Activated CD8-positive, alpha-beta T cell treated with anti-CD3 and anti-CD28 coated beads for 36 hours (primary cell): ENCODE results near the gene NIPA2. TPM values are rescaled to one million over a fixed set of nuclear protein-coding genes. Genes with fewer than 3 reads are reported as not detected.

ENCODE experiments used
- ATAC-seq: fragments of 200-7000 bp; cut with Tn5 transposase; one replicate; pipeline ENCODE4 v1.10.0; 2021; ENCODE audit warnings: mild to moderate bottlenecking, moderate library complexity
- CTCF ChIA-PET: fragments of 350-600 bp; sonication (Branson Sonifier 250); formaldehyde crosslinking; loops from one replicate; lab custom pipeline; 2021; ENCODE audit warnings: antibody characterized with exemption; lab: Charles Lee
- POLR2A ChIA-PET: fragments of 350-600 bp; sonication (Branson Sonifier 250); formaldehyde crosslinking; loops from one replicate; lab custom pipeline; 2021; ENCODE audit warnings: antibody characterized with exemption; lab: Charles Lee
- DNase-seq: peaks from one replicate; pipeline ENCODE4 v3.0.0-alpha.2; 2020
- H3K27ac Mint-ChIP-seq: one replicate; pipeline ENCODE4 v1.8.0; 2021; ENCODE audit warnings: mild to moderate bottlenecking, mixed read lengths
- H3K27me3 Mint-ChIP-seq: one replicate; pipeline ENCODE4 v1.8.0; 2021; ENCODE audit warnings: mixed read lengths
- H3K36me3 Mint-ChIP-seq: one replicate; pipeline ENCODE4 v1.8.0; 2021; ENCODE audit warnings: low read depth, mixed read lengths
- H3K4me1 Mint-ChIP-seq: one replicate; pipeline ENCODE4 v1.8.0; 2021; ENCODE audit warnings: low read depth, mixed read lengths
- H3K4me3 Mint-ChIP-seq: one replicate; pipeline ENCODE4 v1.8.0; 2021; ENCODE audit warnings: mild to moderate bottlenecking, moderate library complexity, mixed read lengths
- H3K9me3 Mint-ChIP-seq: one replicate; pipeline ENCODE4 v1.8.0; 2021; ENCODE audit warnings: mixed read lengths
- intact Hi-C: fragments of 100-400 bp; cut with micrococcal nuclease; formaldehyde crosslinking; loops from one replicate; pipeline ENCODE4 v1.10.0; 2022
- total RNA-seq, 2 experiments: library from RNA; stranded (reverse); gene quantifications; one replicate each; pipeline ENCODE4 v1.2.3, GENCODE V29; 2021
- TF ChIP-seq, protein P1 (sequence below): fragments of 200-600 bp; IDR thresholded peaks from one replicate; pipeline ENCODE4 v1.8.0; 2022; ENCODE audit warnings: antibody characterized with exemption, mild to moderate bottlenecking

The NIPA2 gene
- total RNA-seq, 2 experiments from 2014 or later, result 59.2 to 61.5 TPM

DNA sequence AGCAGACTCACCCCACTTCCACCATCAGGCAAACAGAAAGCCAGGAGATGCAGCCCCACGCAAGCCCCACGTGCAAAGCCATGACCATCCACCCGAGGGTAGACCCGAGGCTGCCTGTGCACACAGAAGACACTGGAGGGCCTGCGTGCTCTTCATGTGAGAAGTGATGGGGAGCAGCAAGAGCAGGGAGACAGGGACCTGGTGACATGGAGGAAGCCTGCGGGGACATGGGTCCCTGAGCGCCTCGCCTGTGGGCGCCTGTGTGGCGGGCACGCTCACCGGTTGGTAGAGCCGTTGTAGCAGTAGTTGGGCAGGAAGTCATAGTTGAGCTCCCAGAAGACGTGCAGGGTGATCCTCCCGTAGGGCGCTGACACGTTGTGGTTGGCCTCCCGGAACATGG lies 65.0 kb downstream of the NIPA2 start:
- H3K27ac Mint-ChIP-seq, result no peak overlapping the region
- no peaks in the 10 kb centered on the region for H3K9me3 Mint-ChIP-seq
- ChIA-PET CTCF (no interaction called here), POLR2A (no interaction called here)
- H3K36me3 Mint-ChIP-seq, result no peaks in the 10 kb centered on the region
- intact Hi-C loops, result no loop called here
- no peaks in the 10 kb centered on the region for H3K4me1 Mint-ChIP-seq
- TF ChIP-seq, protein P1, sequence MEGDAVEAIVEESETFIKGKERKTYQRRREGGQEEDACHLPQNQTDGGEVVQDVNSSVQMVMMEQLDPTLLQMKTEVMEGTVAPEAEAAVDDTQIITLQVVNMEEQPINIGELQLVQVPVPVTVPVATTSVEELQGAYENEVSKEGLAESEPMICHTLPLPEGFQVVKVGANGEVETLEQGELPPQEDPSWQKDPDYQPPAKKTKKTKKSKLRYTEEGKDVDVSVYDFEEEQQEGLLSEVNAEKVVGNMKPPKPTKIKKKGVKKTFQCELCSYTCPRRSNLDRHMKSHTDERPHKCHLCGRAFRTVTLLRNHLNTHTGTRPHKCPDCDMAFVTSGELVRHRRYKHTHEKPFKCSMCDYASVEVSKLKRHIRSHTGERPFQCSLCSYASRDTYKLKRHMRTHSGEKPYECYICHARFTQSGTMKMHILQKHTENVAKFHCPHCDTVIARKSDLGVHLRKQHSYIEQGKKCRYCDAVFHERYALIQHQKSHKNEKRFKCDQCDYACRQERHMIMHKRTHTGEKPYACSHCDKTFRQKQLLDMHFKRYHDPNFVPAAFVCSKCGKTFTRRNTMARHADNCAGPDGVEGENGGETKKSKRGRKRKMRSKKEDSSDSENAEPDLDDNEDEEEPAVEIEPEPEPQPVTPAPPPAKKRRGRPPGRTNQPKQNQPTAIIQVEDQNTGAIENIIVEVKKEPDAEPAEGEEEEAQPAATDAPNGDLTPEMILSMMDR, result no peak
- H3K4me3 Mint-ChIP-seq, result no peak overlapping the region
- DNase-seq (no peak), ATAC-seq (no peak)
- H3K27me3 Mint-ChIP-seq, result no peaks in the 10 kb centered on the region

DNA sequence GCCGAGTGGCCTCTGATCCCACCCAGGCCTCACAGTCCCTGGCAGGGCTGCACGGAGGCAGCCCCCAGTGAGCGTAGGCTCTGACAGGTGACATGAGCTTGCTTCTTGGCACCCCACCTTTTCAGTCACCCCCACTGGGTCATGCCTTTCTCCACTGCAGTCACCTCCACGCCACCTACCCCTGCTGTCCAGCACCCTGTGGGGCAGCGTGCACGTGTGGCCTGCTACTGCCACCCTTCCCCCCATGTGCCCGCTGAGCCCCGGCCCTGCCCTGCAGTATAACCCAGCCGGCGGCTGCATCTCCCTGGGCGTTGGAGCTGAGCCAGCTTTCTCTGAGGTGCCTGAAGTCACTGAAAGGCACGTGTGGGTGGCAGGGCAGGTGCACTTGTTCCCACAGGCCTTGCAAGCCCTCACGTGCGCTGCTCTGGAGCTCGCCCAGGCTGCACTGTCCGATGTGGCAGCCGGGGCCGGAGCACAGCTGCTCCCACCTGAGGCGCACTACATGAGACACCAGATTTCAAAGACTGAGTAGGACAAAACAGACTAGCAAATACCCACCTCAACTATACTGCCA lies 65.6 kb downstream of the NIPA2 start:
- H3K27ac Mint-ChIP-seq, result no peak overlapping the region
- TF ChIP-seq, protein P1, result no peak
- no peak for DNase-seq
- ChIA-PET CTCF (no interaction called here), POLR2A (no interaction called here)
- peaks cover 2% of the 10 kb centered on the region for H3K36me3 Mint-ChIP-seq
- intact Hi-C loops, result no loop called here
- ATAC-seq, result no peak
- H3K9me3 Mint-ChIP-seq, result no peaks in the 10 kb centered on the region
- no peak overlapping the region for H3K4me3 Mint-ChIP-seq
- H3K27me3 Mint-ChIP-seq, result no peaks in the 10 kb centered on the region
- no peaks in the 10 kb centered on the region for H3K4me1 Mint-ChIP-seq

DNA sequence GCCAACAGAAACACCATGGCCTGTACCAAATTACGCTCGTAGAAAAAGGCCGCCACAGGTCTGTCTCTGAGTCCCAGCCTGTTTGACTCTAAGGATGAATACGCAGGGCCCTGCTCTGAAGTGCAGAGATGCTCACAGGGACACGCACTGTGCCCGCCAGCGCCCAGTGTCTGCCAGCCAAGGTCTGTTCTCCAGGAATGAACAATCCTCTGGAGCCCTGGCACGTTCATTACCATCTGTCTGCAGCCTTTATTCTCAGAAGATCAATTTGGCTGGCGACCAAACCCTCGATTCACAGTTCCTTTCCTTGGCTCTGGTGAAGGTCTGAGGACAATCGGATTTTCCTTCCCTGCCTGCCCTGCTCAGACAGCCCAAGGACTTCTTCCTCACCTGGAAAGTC lies 66.3 kb downstream of the NIPA2 start:
- Mint-ChIP-seq H3K4me3 (no peak overlapping the region), H3K4me1 (no peaks in the 10 kb centered on the region), H3K36me3 (peaks cover 2% of the 10 kb centered on the region), H3K27me3 (no peaks in the 10 kb centered on the region), H3K9me3 (no peaks in the 10 kb centered on the region), H3K27ac (no peak overlapping the region)
- TF ChIP-seq, protein P1, result no peak
- POLR2A ChIA-PET, result no interaction called here
- intact Hi-C loops, result no loop called here
- DNase-seq, result no peak
- CTCF ChIA-PET, result no interaction called here
- ATAC-seq, result no peak

DNA sequence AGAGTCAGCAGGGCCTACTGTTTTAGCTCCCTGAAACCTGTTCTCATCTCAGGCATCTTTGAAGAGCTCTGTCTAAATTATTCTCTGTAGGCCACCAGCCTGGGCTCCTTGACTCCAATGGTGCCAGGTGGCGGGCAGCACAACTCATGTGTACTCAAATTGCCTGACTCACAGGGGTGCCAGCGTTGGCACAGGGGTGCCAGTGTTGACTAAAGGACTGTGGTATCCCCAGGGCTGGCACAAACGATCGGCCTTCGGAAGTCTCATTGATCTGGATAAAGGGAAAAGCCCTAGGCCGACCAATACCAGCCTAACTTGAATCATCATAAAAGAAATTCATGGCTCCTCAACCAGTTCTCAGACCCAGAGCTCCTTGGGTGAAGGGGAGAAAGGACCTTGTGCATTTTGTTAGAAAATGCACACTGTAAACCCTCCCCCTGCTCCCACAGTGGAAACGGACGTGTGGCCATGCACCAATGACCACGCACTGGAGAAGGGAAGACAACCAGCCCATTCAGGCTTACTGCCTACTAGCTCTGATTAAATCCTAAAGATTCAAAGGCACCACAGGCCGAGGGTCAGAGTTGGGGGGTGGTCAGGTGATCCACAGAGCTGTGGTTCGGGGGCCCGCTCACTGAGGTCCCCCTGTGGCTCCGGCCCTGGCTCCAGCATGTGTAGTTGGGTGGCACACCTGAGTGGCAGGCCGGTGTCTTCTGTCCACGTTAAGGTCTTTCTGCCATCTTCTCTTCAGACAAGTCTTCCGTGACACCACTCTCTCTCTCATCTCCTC lies 68.9 kb downstream of the NIPA2 start:
- Mint-ChIP-seq H3K36me3 (peaks cover 2% of the 10 kb centered on the region), H3K9me3 (no peaks in the 10 kb centered on the region), H3K27ac (no peak overlapping the region), H3K27me3 (no peaks in the 10 kb centered on the region), H3K4me3 (no peak overlapping the region), H3K4me1 (no peaks in the 10 kb centered on the region)
- no peak for DNase-seq
- CTCF ChIA-PET, result no interaction called here
- intact Hi-C loops, result no loop called here
- TF ChIP-seq, protein P1, result no peak
- POLR2A ChIA-PET, result no interaction called here
- ATAC-seq, result no peak

DNA sequence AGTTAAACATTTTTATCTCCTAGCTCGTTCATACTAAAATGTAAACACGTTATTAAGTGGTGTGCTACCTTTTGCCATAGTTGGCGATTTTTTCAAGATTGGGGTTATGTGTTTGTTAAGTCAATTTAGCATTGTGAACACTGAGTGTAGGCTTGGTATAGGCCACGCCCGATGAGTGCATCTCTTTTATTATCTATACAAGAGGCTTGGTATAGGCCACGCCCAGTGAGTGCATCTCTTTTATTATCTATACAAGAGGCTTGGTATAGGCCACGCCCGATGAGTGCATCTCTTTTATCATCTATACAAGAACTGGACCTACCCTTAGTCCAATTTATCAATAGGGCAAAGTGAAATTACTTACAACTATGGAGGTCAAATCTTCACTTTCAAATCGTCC lies 70.4 kb downstream of the NIPA2 start:
- CTCF ChIA-PET, result no interaction called here
- ATAC-seq, result no peak
- Mint-ChIP-seq H3K4me3 (no peak overlapping the region), H3K27ac (no peak overlapping the region), H3K27me3 (no peaks in the 10 kb centered on the region), H3K9me3 (no peaks in the 10 kb centered on the region), H3K4me1 (no peaks in the 10 kb centered on the region), H3K36me3 (peaks cover 2% of the 10 kb centered on the region)
- POLR2A ChIA-PET, result no interaction called here
- intact Hi-C loops, result no loop called here
- TF ChIP-seq, protein P1, result no peak
- no peak for DNase-seq
